RWPE1 (cell line): Measurements from ENCODE around the gene SYCN.
A peak's percentile ranks its signal among the peaks of the same experiment; 100 is the strongest.

Experiments
- CTCF ChIA-PET: fragments of 350-600 bp; sonication (Branson Sonifier 250); formaldehyde crosslinking; extraction: SDS; loops from one replicate; lab custom pipeline; 2021; lab: Yijun Ruan, JAX
- POLR2A ChIA-PET: fragments of 400-600 bp; formaldehyde crosslinking; extraction: SDS; loops from one replicate; lab custom pipeline; 2020; ENCODE audit warnings: antibody characterized with exemption; ENCODE audit not compliant: low non-redundant PET; lab: Yijun Ruan, JAX
- DNase-seq: peaks from one replicate; pipeline ENCODE4 v3.0.0; 2012; ENCODE audit warnings: low spot score
- H3K27ac ChIP-seq: fragments of 450-650 bp; 2 replicates; pipeline ENCODE4 v1.5.1; 2017
- CTCF ChIP-seq: fragments of 450-650 bp; conservative IDR thresholded peaks from 2 replicates; pipeline ENCODE4 v1.5.1; 2017; ENCODE audit warnings: low read depth, mild to moderate bottlenecking

Gene SYCN

GRCh38 chr19:39187552-39187943 is 16.5 kb downstream of the SYCN start:
- ChIA-PET POLR2A (no interaction called here), CTCF (interaction anchor here (2.3 kb wide), 1 partner anchor 11 kb away, joined by 11 read pairs; no protein-coding TSS in a partner anchor)
- peak; percentile 18 for TF ChIP-seq CTCF
- H3K27ac ChIP-seq, result no peak overlapping the region
- no peak for DNase-seq

- ChIA-PET CTCF (interaction anchor here (0.6 to 2.3 kb wide), 4 partner anchors 10 to 277 kb away, joined by 3 to 11 read pairs (median 3); no protein-coding TSS in a partner anchor), POLR2A (no interaction called here)
- H3K27ac ChIP-seq, result no peak overlapping the region
- DNase-seq, result no peak
- no peak for TF ChIP-seq CTCF
These were observed 17.7 kb downstream of the SYCN start for GRCh38 chr19:39186391-39186790.

- POLR2A ChIA-PET, result no interaction called here
- DNase-seq, result no peak
- no peak overlapping the region for H3K27ac ChIP-seq
- CTCF ChIA-PET, result no interaction called here
- TF ChIP-seq CTCF, result no peak
These were observed 21.0 kb downstream of the SYCN start for GRCh38 chr19:39183104-39183503.

GRCh38 chr19:39182174-39182505 is 21.9 kb downstream of the SYCN start:
- POLR2A ChIA-PET, result no interaction called here
- CTCF ChIA-PET, result no interaction called here
- no peak overlapping the region for H3K27ac ChIP-seq

GRCh38 chr19:39181500-39182173 is 22.4 kb downstream of the SYCN start:
- ChIA-PET POLR2A (no interaction called here), CTCF (no interaction called here)
- DNase-seq, result no peak
- TF ChIP-seq CTCF, result no peak
- H3K27ac ChIP-seq, result peak overlapping the region; percentile 16; the same call in 1 of the 2 replicates

More at GRCh38 chr19:39182174-39182505, 21.9 kb downstream of the SYCN start:
- no peak for TF ChIP-seq CTCF
- DNase-seq, result no peak

GRCh38 chr19:39180749-39181148 is 23.3 kb downstream of the SYCN start:
- no peak for DNase-seq
- peak overlapping the region; percentile 16; the same call in 1 of the 2 replicates for H3K27ac ChIP-seq
- ChIA-PET CTCF (no interaction called here), POLR2A (no interaction called here)
- no peak for TF ChIP-seq CTCF
